Neutrophil (primary cell): Measurements from ENCODE around the gene OR13C9.
"Not testable (repeated sequence)": the region's sequence is repeated elsewhere in the genome, so short reads cannot be mapped to it uniquely, and the experiment has no call there.

Experiments used
- H3K27ac ChIP-seq: fragments of 200-600 bp; sonication (generic); 2 replicates; pipeline ENCODE4 v1.5.1; 2016; ENCODE audit warnings: mild to moderate bottlenecking, moderate library complexity
- H3K27me3 ChIP-seq: fragments of 200-600 bp; sonication (generic); 2 replicates; pipeline ENCODE4 v1.6.0; 2016; ENCODE audit warnings: mild to moderate bottlenecking
- H3K36me3 ChIP-seq: fragments of 200-600 bp; sonication (generic); 2 replicates; pipeline ENCODE4 v1.5.1; 2017
- H3K4me1 ChIP-seq, 2 experiments: fragments of 200-600 bp in 1 of 2; sonication (generic) in 1 of 2; 1 replicate in 1 of 2; 2 replicates in 1 of 2; pipeline versions ENCODE4 v1.5.1 to v1.6.1; 2013 to 2016; ENCODE audit warnings: low read depth in 1 of 2, low read length in 1 of 2, mild to moderate bottlenecking in 1 of 2, moderate library complexity in 1 of 2; ENCODE audit not compliant: control insufficient read depth in 1 of 2, insufficient read depth in 1 of 2
- H3K4me3 ChIP-seq, 2 experiments: fragments of 200-600 bp in 1 of 2; sonication (generic) in 1 of 2; 1 replicate in 1 of 2; 2 replicates in 1 of 2; pipeline ENCODE4 v1.5.1; 2013 to 2016; ENCODE audit warnings: low read depth in 1 of 2, low read length in 1 of 2, mild to moderate bottlenecking in 1 of 2, moderate library complexity in 1 of 2
- H3K9me3 ChIP-seq: fragments of 200-600 bp; sonication (generic); 2 replicates; pipeline ENCODE4 v1.5.1; 2016
- CTCF ChIP-seq: fragments of 200-600 bp; sonication (generic); IDR thresholded peaks from 2 replicates; pipeline ENCODE4 v1.5.1; 2016; ENCODE audit warnings: antibody characterized with exemption

Gene OR13C9

GRCh38 chr9:104611213-104611612 lies 6.8 kb downstream of the OR13C9 start:
- Histone ChIP-seq H3K27ac (no peak overlapping the region), H3K9me3 (no peaks in the 10 kb centered on the region), H3K36me3 (no peaks in the 10 kb centered on the region), H3K4me1 (no peaks in the 10 kb centered on the region), H3K4me3 (no peak overlapping the region), H3K27me3 (no peaks in the 10 kb centered on the region)
- no peak for TF ChIP-seq CTCF

GRCh38 chr9:104608336-104608735 lies 9.7 kb downstream of the OR13C9 start:
- no peak for TF ChIP-seq CTCF
- Histone ChIP-seq H3K9me3 (no peaks in the 10 kb centered on the region), H3K27ac (no peak overlapping the region), H3K36me3 (no peaks in the 10 kb centered on the region), H3K27me3 (no peaks in the 10 kb centered on the region), H3K4me1 (no peaks in the 10 kb centered on the region), H3K4me3 (no peak overlapping the region)

- Histone ChIP-seq H3K36me3 (no peaks in the 10 kb centered on the region), H3K4me3 (no peak overlapping the region), H3K27me3 (no peaks in the 10 kb centered on the region), H3K27ac (no peak overlapping the region), H3K9me3 (no peaks in the 10 kb centered on the region), H3K4me1 (no peaks in the 10 kb centered on the region)
- TF ChIP-seq CTCF: no peak
These were observed 11.9 kb downstream of the OR13C9 start for GRCh38 chr9:104606152-104606551.

- H3K4me1 ChIP-seq, H3K36me3 ChIP-seq, H3K9me3 ChIP-seq, H3K4me3 ChIP-seq, H3K27me3 ChIP-seq, H3K27ac ChIP-seq: not testable (repeated sequence)
These were observed 12.5 kb downstream of the OR13C9 start, which contains the start of gene OR13C2 for GRCh38 chr9:104605527-104605926. TSS of gene OR13C2 (minus strand) at chr9:104605627. CDS start at chr9:104605627, 0 bp downstream.

GRCh38 chr9:104604801-104605200 lies 13.2 kb downstream of the OR13C9 start:
- H3K4me1 ChIP-seq: no peaks in the 10 kb centered on the region
- H3K27me3 ChIP-seq: no peaks in the 10 kb centered on the region
- no peak for TF ChIP-seq CTCF
- no peaks in the 10 kb centered on the region for H3K36me3 ChIP-seq
- H3K9me3 ChIP-seq: no peaks in the 10 kb centered on the region
- no peak overlapping the region for H3K4me3 ChIP-seq
- no peak overlapping the region for H3K27ac ChIP-seq

- not testable (repeated sequence) for H3K27ac ChIP-seq, H3K36me3 ChIP-seq, H3K4me1 ChIP-seq, H3K4me3 ChIP-seq, H3K9me3 ChIP-seq, H3K27me3 ChIP-seq
These were observed 18.7 kb downstream of the OR13C9 start, which contains the start of gene OR13C5 for GRCh38 chr9:104599313-104599712. TSS of gene OR13C5 (minus strand) at chr9:104599413. CDS start at chr9:104599413, 0 bp downstream.

- not testable (repeated sequence) for H3K27ac ChIP-seq, H3K4me3 ChIP-seq, H3K36me3 ChIP-seq, H3K27me3 ChIP-seq, H3K4me1 ChIP-seq, H3K9me3 ChIP-seq
These were observed 19.3 kb downstream of the OR13C9 start for GRCh38 chr9:104598749-104599148.
